Raji (cell line): ENCODE data around the gene CNTD1.

Source experiments
- POLR2A ChIP-seq: IDR thresholded peaks from 2 replicates; pipeline ENCODE4 v1.6.1; 2011; ENCODE audit warnings: low read depth, low read length, control low read depth; ENCODE audit not compliant: insufficient read depth

CNTD1 gene

GRCh38 chr17:42846594-42847280, 48.1 kb downstream of the CNTD1 start:
- TF ChIP-seq POLR2A = no peak

GRCh38 chr17:42848093-42848492, 49.4 kb downstream of the CNTD1 start:
- no peak for TF ChIP-seq POLR2A

GRCh38 chr17:42849031-42849430, 50.4 kb downstream of the CNTD1 start:
- TF ChIP-seq POLR2A = no peak

GRCh38 chr17:42849451-42850181, 51.0 kb downstream of the CNTD1 start:
- TF ChIP-seq POLR2A = no peak

- TF ChIP-seq POLR2A = no peak
Measured at GRCh38 chr17:42850954-42851353, 52.3 kb downstream of the CNTD1 start, which contains the start of gene AOC3. Gene AOC3 (plus strand): TSS chr17:42851199. CDS start chr17:42851344, 145 bp downstream.

- TF ChIP-seq POLR2A = no peak
Measured at GRCh38 chr17:42852351-42852750, 53.7 kb downstream of the CNTD1 start.

- no peak for TF ChIP-seq POLR2A
Measured at GRCh38 chr17:42853004-42853403, 54.3 kb downstream of the CNTD1 start.

GRCh38 chr17:42853597-42853967, 54.9 kb downstream of the CNTD1 start:
- TF ChIP-seq POLR2A = no peak

GRCh38 chr17:42853968-42854790, 55.5 kb downstream of the CNTD1 start:
- no peak for TF ChIP-seq POLR2A

GRCh38 chr17:42855048-42855596, 56.5 kb downstream of the CNTD1 start:
- TF ChIP-seq POLR2A = no peak

GRCh38 chr17:42857389-42857788, 58.7 kb downstream of the CNTD1 start:
- TF ChIP-seq POLR2A = no peak
